Suprapubic skin (tissue), 4 donors: ENCODE data around the gene PRKRIP1. TPM values are rescaled to one million over a fixed set of nuclear protein-coding genes. Genes with fewer than 3 reads are reported as not detected.

Experiments
- total RNA-seq, 4 donors: library from RNA; depleted of rRNA; stranded (reverse); fragments of >200 nt; gene quantifications; one replicate each; pipeline ENCODE4 v1.1.0, GENCODE V29; 2016

The PRKRIP1 gene
- total RNA-seq, 4 donors from 2014 or later = 21.5 to 54.7 (median 23.3) TPM

Other genes with a start within 250 kb of the PRKRIP1 start
- gene SH2B2, start 109.5 kb upstream of the PRKRIP1 start, total RNA-seq = 1 to 10 TPM; 5.1 to 6.5 (median 5.6) TPM
- gene SPDYE6, start 39.9 kb upstream of the PRKRIP1 start, total RNA-seq = not detected
- 1 to 10 TPM; 4.3 to 7.0 (median 5.0) TPM for gene ORAI2, start 37.2 kb downstream of the PRKRIP1 start, total RNA-seq
- 10 to 100 TPM; 17.9 to 41.1 (median 26.7) TPM for gene ALKBH4, start 68.5 kb downstream of the PRKRIP1 start, total RNA-seq
- gene LRWD1, start 68.6 kb downstream of the PRKRIP1 start, total RNA-seq = 10 to 100 TPM in 3 of 4 donors, 1 to 10 TPM in 1; 9.8 to 19.2 (median 16.4) TPM
- 10 to 100 TPM in 3 of 4 donors, 1 to 10 TPM in 1; 9.5 to 29.0 (median 19.3) TPM for gene POLR2J, start 82.6 kb downstream of the PRKRIP1 start, total RNA-seq
- gene RASA4B, start 121.4 kb downstream of the PRKRIP1 start, total RNA-seq = 10 to 100 TPM; 26.5 to 30.7 (median 28.4) TPM
- 10 to 100 TPM in 2 of 4 donors, 1 to 10 TPM in 2; 7.8 to 24.4 (median 11.5) TPM for gene UPK3BL2, start 147.3 kb downstream of the PRKRIP1 start, total RNA-seq
- under 1 TPM in 1 of 4 donors, not detected in 3; 0.64 TPM for gene SPDYE2, start 154.9 kb downstream of the PRKRIP1 start, total RNA-seq
- 10 to 100 TPM; 11.3 to 28.5 (median 27.3) TPM for gene POLR2J3, start 176.2 kb downstream of the PRKRIP1 start, total RNA-seq
- 10 to 100 TPM; 16.4 to 33.9 (median 23.6) TPM for gene RASA4, start 220.4 kb downstream of the PRKRIP1 start, total RNA-seq
- 10 to 100 TPM; 24.2 to 57.0 (median 48.1) TPM for gene UPK3BL1, start 246.4 kb downstream of the PRKRIP1 start, total RNA-seq